Measurements from ENCODE around the gene TMED8.

TMED8 gene

DNA sequence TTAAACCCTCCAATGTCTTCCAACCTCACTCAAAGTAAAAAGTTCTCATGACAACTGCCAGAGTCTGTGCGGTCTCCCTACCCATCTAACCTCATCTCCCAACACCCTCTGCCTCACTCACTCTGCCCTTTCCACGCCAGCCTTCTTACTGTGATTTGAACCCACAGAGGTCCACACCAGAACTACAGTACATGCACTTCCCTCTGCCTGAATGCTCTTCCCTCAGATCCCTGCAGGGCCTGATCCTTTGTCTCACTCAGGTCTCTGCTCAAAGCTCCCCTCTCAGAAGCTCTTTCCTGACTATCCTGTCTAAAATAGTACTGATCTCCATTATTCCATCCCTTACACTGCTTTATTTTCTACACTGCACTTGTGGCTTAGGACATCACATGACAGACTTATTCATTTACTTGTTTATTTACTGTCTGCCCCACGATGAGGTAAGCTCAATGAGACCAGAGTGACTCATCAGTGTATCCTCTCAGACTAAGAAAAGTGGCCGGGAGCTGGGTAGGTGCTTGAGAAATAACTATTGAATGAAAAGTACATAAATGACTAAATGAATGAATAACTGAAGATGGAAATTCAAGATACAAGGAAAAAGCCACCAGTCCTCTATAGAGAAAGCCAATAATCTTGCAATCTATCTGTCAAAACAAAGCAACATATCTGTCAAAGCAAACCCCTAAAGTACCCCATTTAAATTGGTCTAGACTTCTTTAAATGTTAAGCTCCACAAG, 73.3 kb downstream of the TMED8 start:
- in situ Hi-C loops (cut with MboI; ENCODE audit: low sequenced_read_pairs) = loop anchor here (25.0 kb wide), 1 partner anchor 441 kb away; no protein-coding TSS in a partner anchor

DNA sequence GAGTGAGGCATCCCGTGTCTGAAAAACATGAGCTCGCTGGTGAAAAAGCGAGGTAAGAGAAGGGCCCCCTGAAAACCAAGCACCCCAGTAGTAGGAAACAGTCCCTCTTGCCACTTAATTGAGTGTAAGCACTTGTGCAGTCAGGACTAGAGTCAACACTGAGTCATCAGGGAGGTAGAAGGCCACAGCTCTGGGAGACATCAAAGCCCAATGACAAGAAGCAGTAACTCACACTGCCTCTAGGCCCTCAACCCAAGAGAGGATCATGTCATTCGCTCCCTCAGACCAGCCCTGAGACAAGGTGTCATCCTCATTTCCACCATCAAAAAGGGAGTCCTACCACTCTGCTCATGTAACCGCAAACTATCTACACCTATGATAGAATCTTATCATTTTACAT, 74.0 kb downstream of the TMED8 start:
- in situ Hi-C loops (cut with MboI; ENCODE audit: low sequenced_read_pairs) = loop anchor here (25.0 kb wide), 1 partner anchor 441 kb away; no protein-coding TSS in a partner anchor

DNA sequence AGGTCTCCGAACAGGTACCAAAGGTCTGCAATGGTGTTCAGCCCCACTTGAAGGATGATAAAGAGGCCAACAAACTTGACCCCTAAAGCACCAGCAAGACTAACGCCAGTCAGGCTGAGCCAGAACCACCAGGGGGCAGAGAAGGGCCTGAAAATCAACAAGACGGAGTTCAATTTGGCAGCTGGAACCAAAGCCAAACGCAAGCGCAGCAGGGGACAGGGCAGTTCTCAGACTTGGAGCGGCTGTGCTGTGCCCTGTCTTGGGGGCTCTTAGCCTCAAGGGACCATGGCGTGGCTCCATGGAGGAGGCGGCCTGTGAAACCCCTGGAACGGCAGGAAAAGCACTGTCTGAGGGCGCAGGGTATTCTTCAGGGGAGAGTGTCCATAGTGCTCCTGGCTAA, 75.8 kb downstream of the TMED8 start:
- in situ Hi-C loops (cut with MboI; ENCODE audit: low sequenced_read_pairs) = loop anchor here (25.0 kb wide), 1 partner anchor 439 kb away; no protein-coding TSS in a partner anchor

DNA sequence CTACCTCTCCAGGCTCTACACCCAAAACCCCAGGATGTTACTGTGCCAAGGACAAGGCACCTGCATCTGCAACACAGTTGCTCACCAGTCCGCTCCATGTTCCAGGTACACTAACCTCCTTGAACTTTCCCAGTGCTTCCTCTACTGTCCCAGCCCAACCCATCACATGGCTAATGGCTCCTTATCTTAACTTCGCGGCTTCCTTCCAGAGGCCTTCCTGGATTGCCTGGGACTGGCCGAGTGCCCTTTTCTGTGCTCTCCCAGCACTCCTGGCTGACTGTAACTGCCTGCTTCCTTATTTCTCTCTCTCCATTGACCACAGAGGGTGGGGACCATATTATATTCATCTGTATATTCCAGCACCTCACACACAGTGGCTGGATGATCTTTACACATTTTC, 77.1 kb downstream of the TMED8 start:
- in situ Hi-C loops (cut with MboI; ENCODE audit: low sequenced_read_pairs) = loop anchor here (25.0 kb wide), 1 partner anchor 437 kb away; no protein-coding TSS in a partner anchor

DNA sequence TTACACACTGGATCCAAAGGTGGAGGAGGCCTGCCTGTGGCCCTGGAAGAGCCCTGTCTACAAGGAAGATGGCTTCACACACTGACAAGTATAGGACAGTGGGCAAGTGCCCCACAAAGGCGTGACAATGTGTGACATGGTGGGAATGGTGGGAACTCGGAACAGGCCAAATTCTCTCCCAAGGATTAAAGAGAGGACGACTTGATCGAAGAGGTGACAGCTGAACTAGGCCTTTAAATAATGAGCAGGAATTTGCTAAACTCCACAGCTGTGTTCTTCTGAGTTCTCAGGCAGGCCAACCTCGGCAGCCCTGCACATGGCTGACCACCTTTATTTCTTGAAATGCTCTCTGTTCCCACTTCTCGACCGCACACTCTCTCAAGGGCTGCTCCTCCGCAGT, 80.0 kb downstream of the TMED8 start:
- in situ Hi-C loops (cut with MboI; ENCODE audit: low sequenced_read_pairs) = no loop called here

DNA sequence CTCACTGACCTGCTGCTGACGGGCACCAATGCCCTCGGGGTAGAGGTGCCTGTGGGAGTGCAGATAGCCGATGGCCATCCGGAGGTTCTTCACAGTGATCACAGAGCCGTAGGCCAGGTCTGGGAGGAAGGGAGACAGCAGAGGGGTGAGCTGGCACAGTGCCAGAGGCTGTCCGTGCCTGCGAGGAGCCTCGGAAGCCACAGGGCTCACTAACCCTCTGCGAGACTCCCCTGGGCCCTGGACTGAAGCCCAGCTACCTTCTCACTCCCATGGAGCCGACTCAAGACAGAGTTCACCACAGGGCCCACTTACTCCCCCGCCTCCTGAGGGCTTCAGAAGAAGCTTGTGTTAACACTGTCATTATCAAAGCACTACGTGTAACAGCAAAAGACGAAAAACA, 80.7 kb downstream of the TMED8 start:
- in situ Hi-C loops (cut with MboI; ENCODE audit: low sequenced_read_pairs) = no loop called here

DNA sequence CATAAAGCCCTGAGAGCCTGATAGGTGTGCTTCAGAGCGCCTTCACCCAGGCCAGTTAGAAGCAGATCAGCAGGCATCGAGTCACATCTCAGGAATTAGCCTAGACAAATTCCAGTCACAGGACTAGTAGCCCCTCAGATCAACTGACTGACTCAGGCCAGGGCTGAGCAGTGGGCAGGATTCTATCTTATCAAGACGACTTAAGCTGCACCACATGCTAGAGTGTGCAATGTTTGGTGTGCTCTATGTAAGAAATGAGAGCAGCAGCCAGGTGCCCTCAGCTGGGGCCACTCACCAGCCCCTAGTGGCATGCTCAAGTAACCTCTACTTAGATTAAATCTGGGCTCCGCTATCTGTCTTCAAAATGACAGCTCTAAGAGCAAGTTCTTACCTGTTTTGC, 86.2 kb downstream of the TMED8 start:
- in situ Hi-C loops (cut with MboI; ENCODE audit: low sequenced_read_pairs) = no loop called here

DNA sequence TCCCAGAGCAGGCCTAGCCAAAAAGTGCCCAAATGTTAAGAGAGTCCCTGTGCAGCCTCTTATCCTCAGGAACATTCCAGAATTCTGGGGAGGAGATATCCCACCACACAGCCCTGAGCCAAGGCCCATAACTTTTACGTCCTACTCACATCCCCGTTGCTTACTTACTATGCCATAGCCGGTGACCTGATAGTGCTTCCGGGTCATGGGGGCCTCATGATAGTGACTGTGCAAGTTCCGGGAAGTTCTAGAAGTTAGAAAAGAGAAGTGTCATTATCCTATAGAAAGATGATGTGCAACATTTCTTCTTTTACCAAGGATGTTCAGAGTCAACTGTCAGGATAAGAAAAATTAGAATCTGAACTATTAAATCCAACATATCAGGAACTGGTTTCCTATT, 90.3 kb downstream of the TMED8 start:
- in situ Hi-C loops (cut with MboI; ENCODE audit: low sequenced_read_pairs) = no loop called here
